HepG2 (cell line): ENCODE measurements around the gene C9orf43. TPM values are rescaled to one million over a fixed set of nuclear protein-coding genes. Genes with fewer than 3 reads are reported as not detected.

ENCODE experiments used
- AGO2 ChIP-seq: fragments of 200-400 bp; formaldehyde crosslinking; optimal IDR thresholded peaks from 2 replicates; pipeline ENCODE3; 2017; ENCODE audit warnings: mild to moderate bottlenecking, low read depth, low read length, moderate library complexity
- ARNTL ChIP-seq: sonication (generic); formaldehyde crosslinking; IDR thresholded peaks from 2 replicates; pipeline ENCODE4 v1.4.0; 2020; ENCODE audit warnings: mild to moderate bottlenecking, missing genetic modification reagents
- BRF2 ChIP-seq: sonication (generic); formaldehyde crosslinking; IDR thresholded peaks from 2 replicates; pipeline ENCODE4 v1.8.1; 2022; ENCODE audit warnings: mild to moderate bottlenecking, missing genetic modification reagents
- FOXK2 ChIP-seq: fragments of 450-650 bp; IDR thresholded peaks from 2 replicates; pipeline ENCODE4 v1.6.1; 2016
- GFI1 ChIP-seq: sonication (generic); formaldehyde crosslinking; IDR thresholded peaks from 2 replicates; pipeline ENCODE4 v1.5.0; 2020; ENCODE audit warnings: missing genetic modification reagents, mild to moderate bottlenecking, borderline replicate concordance
- IKZF4 ChIP-seq: sonication (generic); formaldehyde crosslinking; IDR thresholded peaks from 2 replicates; pipeline ENCODE4 v1.5.1; 2020; ENCODE audit warnings: borderline replicate concordance, mild to moderate bottlenecking, low read depth, missing genetic modification reagents; ENCODE audit errors: not compliant biosample characterization
- KAT7 ChIP-seq: IDR thresholded peaks from 2 replicates; pipeline ENCODE4 v1.6.1; 2018; ENCODE audit warnings: borderline replicate concordance, missing compliant biosample characterization
- PHF21A ChIP-seq: sonication (generic); formaldehyde crosslinking; IDR thresholded peaks from 2 replicates; pipeline ENCODE4 v1.5.0; 2020; ENCODE audit warnings: mild to moderate bottlenecking, missing genetic modification reagents
- RARA ChIP-seq: IDR thresholded peaks from 2 replicates; pipeline ENCODE4 v1.6.1; 2016; ENCODE audit warnings: missing genetic modification reagents, missing compliant biosample characterization
- SMARCC2 ChIP-seq: fragments of 450-650 bp; IDR thresholded peaks from 2 replicates; pipeline ENCODE4 v1.6.1; 2017; ENCODE audit warnings: antibody characterized with exemption, mild to moderate bottlenecking
- SRY ChIP-seq: sonication (generic); formaldehyde crosslinking; IDR thresholded peaks from 2 replicates; pipeline ENCODE4 v1.8.0; 2022; ENCODE audit warnings: mild to moderate bottlenecking, missing genetic modification reagents
- ZBTB38 ChIP-seq: sonication (generic); formaldehyde crosslinking; IDR thresholded peaks from 2 replicates; pipeline ENCODE4 v1.5.1; 2020; ENCODE audit warnings: mild to moderate bottlenecking, missing genetic modification reagents
- ZFP36 ChIP-seq: fragments of 150-350 bp; IDR thresholded peaks from 2 replicates; pipeline ENCODE4 v1.6.1; 2018; ENCODE audit warnings: borderline replicate concordance, low read length, low read depth; ENCODE audit not compliant: partially characterized antibody
- ZMYM3 ChIP-seq: sonication (generic); formaldehyde crosslinking; IDR thresholded peaks from 2 replicates; pipeline ENCODE4 v1.5.1; 2020; ENCODE audit warnings: mild to moderate bottlenecking, missing genetic modification reagents
- ZNF121 ChIP-seq: sonication (generic); formaldehyde crosslinking; IDR thresholded peaks from 2 replicates; pipeline ENCODE4 v1.5.0; 2020; ENCODE audit warnings: mild to moderate bottlenecking, missing genetic modification reagents
- ZNF235 ChIP-seq: sonication (generic); formaldehyde crosslinking; IDR thresholded peaks from 2 replicates; pipeline ENCODE4 v1.8.1; 2023; ENCODE audit warnings: mild to moderate bottlenecking, missing genetic modification reagents, borderline replicate concordance
- ZNF263 ChIP-seq: sonication (generic); formaldehyde crosslinking; IDR thresholded peaks from 2 replicates; pipeline ENCODE4 v1.4.0; 2020; ENCODE audit warnings: missing genetic modification reagents
- ZNF382 ChIP-seq: sonication (generic); formaldehyde crosslinking; IDR thresholded peaks from 2 replicates; pipeline ENCODE4 v1.5.0; 2020; ENCODE audit warnings: missing genetic modification reagents, mild to moderate bottlenecking, borderline replicate concordance
- ZNF430 ChIP-seq: sonication (generic); formaldehyde crosslinking; IDR thresholded peaks from 2 replicates; pipeline ENCODE4 v1.9.0; 2021; ENCODE audit warnings: mild to moderate bottlenecking, missing genetic modification reagents
- ZNF503 ChIP-seq: sonication (generic); formaldehyde crosslinking; IDR thresholded peaks from 2 replicates; pipeline ENCODE4 v1.4.0; 2020; ENCODE audit warnings: missing genetic modification reagents
- ZNF530 ChIP-seq: sonication (generic); formaldehyde crosslinking; IDR thresholded peaks from 2 replicates; pipeline ENCODE4 v1.5.0; 2020; ENCODE audit warnings: low read depth, mild to moderate bottlenecking, missing genetic modification reagents
- ZNF605 ChIP-seq: sonication (generic); formaldehyde crosslinking; IDR thresholded peaks from 2 replicates; pipeline ENCODE4 v1.8.0; 2022; ENCODE audit warnings: mild to moderate bottlenecking, missing genetic modification reagents
- ZXDC ChIP-seq: sonication (generic); formaldehyde crosslinking; IDR thresholded peaks from 2 replicates; pipeline ENCODE4 v1.5.0; 2020; ENCODE audit warnings: mild to moderate bottlenecking, missing genetic modification reagents
- polyA plus RNA-seq, 8 experiments: library from polyadenylated mRNA; depleted of rRNA in 3 of 8; stranded (reverse) in 7 of 8; unstranded in 1 of 8; fragments of >200 nt; fragmentation: Illumina TruSeq in 4 of 8; extraction: Trizol in 4 of 8; gene quantifications; 2 replicates each; pipeline versions ENCODE4 v1.2.1 to v1.2.3, GENCODE V29; 2011 to 2016; ENCODE audit warnings: low read depth in 4 of 8, missing spikeins in 1 of 8, mixed read lengths in 1 of 8; ENCODE audit not compliant: insufficient read depth in 1 of 8
- total RNA-seq, 5 experiments: library from RNA; depleted of rRNA; stranded (reverse); fragments of >200 nt; fragmentation: Illumina TruSeq; extraction: Trizol; gene quantifications; 2 replicates each; pipeline ENCODE4 v1.2.3, GENCODE V29; 2016; ENCODE audit warnings: low read depth in 1 of 5

The C9orf43 gene
- total and polyA plus RNA-seq, 2 of the 13 experiments (the other 11 are each of a cell fraction or from before 2014, with no cell fraction given), result 0.24 to 0.31 TPM

- TF ChIP-seq PHF21A (CRISPR knock-in tag) (no peak), ZXDC (CRISPR knock-in tag) (no peak), AGO2 (no peak), ZNF605 (CRISPR knock-in tag) (no peak), ZNF430 (CRISPR knock-in tag) (0 out of 2 replicates have a peak, but pooled peaks have one; percentile 24), FOXK2 (no peak), ZNF530 (0 out of 2 replicates have a peak, but pooled peaks have one; percentile 36), ARNTL (CRISPR knock-in tag) (peak; percentile 32; the same call in 1 of the 2 replicates), SRY (CRISPR knock-in tag) (no peak), ZNF121 (0 out of 2 replicates have a peak, but pooled peaks have one; percentile 29), ZNF235 (CRISPR knock-in tag) (no peak), GFI1 (CRISPR knock-in tag) (no peak), ZMYM3 (CRISPR knock-in tag) (peak; percentile 48; the same call in 1 of the 2 replicates), ZNF263 (peak; percentile 72), ZBTB38 (CRISPR knock-in tag) (no peak), SMARCC2 (no peak), IKZF4 (CRISPR knock-in tag) (no peak), RARA (0 out of 2 replicates have a peak, but pooled peaks have one; percentile 20), ZNF382 (CRISPR knock-in tag) (no peak), KAT7 (CRISPR knock-in tag) (no peak), ZNF503 (CRISPR knock-in tag) (no peak), ZFP36 (no peak), BRF2 (CRISPR knock-in tag) (no peak)
Measured at GRCh38 chr9:113375057-113376023, 35.2 kb upstream of the C9orf43 start (continued).
